Measurements from ENCODE around the gene TMEM51.

The TMEM51 gene

GRCh38 chr1:15178571-15179484, 25.3 kb downstream of the TMEM51 start:
- DNase-seq = peak; percentile 54 to 90

GRCh38 chr1:15179485-15179883, 25.9 kb downstream of the TMEM51 start:
- no peak for DNase-seq

GRCh38 chr1:15180189-15180588, 26.6 kb downstream of the TMEM51 start:
- DNase-seq = no peak

- no peak for DNase-seq
Measured at GRCh38 chr1:15180945-15181523, 27.5 kb downstream of the TMEM51 start.

GRCh38 chr1:15181564-15181963, 28.0 kb downstream of the TMEM51 start:
- no peak for DNase-seq

DNA sequence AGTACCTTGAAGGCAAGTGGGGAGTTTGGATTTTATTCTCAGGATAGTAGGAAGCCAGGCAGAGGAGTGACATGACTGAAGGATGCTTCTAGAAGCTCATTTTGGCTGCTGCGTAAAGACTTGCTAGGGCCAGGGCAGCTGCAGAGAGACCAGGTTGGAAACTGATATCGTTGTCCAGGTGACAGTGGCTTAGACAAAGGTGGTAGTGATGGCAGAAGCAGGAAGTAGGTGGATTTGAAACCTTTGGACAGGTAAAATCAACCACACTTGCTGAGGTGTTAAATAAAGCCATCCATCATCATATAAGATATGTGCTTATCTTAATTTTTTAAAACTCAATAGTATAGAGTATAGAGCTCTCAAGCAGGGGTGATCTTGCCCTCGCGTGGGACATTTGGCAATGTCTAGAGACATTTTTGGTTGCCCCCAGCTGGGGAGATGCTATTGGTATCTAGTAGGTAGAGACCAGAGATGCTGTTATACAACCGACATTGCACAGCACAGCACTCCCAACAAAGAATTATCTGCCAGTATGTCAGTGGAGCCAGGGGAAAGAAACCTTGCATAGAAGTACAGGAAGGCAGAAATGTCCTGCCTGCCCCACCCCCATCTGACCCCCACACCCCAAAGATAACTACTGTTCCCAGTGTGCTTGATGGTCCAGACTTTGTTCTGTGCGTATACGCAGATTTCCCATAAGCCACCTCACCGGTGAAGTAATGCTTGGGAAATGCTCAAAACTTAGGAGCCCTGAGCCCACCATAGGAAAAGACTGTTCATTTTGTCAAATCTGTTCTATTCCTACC, 31.1 kb downstream of the TMEM51 start:
- DNase-seq = no peak

- no peak for DNase-seq
Measured at GRCh38 chr1:15185617-15186016, 32.1 kb downstream of the TMEM51 start.

DNA sequence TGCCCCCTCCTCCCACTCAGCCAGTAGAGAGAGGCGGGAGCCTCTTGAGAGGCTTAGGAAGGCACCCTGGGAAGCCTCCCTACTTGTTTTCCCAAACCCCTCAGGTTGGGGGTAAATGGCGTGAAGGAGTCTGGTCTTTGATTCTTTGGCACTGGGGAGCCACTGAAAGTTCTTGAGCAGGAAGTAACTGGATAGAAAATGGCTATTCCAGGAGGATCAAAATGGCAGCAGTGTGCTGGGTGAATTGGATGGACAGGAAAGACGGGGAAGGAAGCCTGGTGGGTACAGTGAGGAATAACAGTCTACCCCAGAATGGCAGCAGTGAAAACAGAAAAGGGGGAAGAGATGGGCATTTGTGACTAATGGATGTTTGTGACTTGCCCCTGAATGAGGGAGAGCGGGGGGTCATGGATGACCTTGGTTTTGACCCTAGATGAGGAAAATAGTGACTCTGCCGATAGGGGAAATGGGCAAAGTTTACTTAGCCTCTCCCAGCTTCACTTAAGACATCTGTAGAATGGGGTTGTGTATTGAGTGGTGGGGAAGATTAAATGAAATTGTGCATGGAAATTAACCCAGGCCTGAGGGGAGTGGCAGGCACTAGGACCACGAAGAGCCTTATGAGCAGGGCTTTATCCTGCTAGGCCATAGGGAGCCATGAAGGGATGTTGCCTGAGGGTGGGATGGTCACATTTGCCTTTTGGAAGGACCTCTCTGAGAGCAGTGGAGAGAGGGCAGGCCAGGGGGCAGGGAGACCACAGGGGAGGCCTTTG, 32.7 kb downstream of the TMEM51 start:
- no peak for DNase-seq

DNA sequence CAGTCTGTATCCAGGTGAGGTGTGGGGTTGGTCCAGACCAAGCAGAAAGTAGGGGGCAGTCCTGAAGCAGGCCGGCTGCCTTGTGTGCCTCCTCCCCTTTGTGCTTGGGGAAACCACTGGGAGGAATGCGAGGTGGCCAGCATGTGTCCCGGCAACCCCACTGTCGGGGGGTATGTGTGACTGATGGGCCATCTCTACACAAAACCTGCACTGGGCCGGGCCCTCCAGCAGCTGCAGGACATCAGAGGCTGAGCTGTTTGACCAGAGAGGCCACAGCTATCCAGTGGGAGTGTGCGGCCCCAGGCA, 33.3 kb downstream of the TMEM51 start:
- no peak for DNase-seq

- no peak for DNase-seq
Measured at GRCh38 chr1:15187175-15188129, 33.9 kb downstream of the TMEM51 start.

DNA sequence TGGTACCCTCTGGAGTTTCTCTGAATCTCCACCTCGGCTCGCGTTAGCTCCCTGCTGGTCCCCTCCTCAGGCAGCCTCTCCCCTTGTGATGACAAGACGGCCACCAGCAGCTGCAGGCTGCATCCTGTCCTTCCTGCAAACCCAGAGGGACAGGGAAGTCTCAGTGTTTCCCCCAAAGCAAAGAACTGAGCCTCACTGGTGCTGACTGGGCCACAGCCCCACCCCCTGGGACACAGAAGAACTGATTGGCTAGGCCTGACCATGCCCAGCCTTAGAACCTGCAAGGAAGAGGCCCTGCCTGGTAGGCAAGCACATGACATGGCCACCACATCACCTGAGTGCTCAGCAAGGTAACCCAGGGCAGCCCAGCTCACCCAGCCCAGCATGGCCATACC, 34.6 kb downstream of the TMEM51 start:
- no peak for DNase-seq

- no peak for DNase-seq
Measured at GRCh38 chr1:15188678-15189077, 35.1 kb downstream of the TMEM51 start.

- no peak for DNase-seq
Measured at GRCh38 chr1:15189692-15190370, 36.3 kb downstream of the TMEM51 start.

GRCh38 chr1:15191267-15191666, 37.7 kb downstream of the TMEM51 start:
- no peak for DNase-seq

- DNase-seq = no peak
Measured at GRCh38 chr1:15191770-15192169, 38.2 kb downstream of the TMEM51 start.

GRCh38 chr1:15192916-15193550, 39.5 kb downstream of the TMEM51 start:
- DNase-seq = no peak

GRCh38 chr1:15195420-15196052, 42.0 kb downstream of the TMEM51 start:
- no peak for DNase-seq

GRCh38 chr1:15196069-15196468, 42.5 kb downstream of the TMEM51 start:
- DNase-seq = no peak

DNA sequence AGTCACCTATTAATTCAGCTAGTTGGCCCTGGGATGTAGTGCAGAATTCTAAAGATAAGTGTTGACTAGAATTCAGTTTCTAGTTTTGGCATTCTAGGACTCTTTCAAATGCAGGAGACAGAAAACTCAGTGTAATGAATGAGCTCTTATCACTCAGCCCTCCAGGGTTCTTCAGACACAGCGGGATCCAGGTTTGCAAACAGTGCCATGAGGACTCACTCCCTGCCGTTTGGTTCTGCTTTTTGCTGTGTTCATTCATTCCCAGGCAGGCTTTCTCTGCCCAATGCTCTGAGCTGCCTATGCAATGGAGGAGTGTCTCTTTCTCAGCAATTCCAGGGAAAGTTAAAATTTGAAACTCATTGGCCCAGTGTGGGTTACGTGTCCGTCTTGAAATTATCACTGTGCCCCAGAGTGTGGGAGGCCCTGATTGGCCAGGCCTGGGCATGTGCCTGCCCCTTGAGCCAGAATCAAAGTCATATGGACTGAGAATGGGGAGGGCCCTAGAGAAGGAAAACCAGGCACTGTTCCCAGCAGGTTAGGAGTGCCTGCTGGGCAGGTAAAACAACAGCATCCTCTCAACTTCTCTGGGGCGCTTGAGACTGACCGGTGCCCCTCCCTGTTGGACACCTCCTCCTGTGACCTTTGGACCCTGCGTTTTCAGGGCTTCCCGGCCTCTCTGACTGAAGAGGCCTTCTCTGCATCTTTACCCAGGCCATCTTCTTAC, 43.4 kb downstream of the TMEM51 start:
- DNase-seq = no peak
